ENCODE data around the gene LETM1.

The LETM1 gene

DNA sequence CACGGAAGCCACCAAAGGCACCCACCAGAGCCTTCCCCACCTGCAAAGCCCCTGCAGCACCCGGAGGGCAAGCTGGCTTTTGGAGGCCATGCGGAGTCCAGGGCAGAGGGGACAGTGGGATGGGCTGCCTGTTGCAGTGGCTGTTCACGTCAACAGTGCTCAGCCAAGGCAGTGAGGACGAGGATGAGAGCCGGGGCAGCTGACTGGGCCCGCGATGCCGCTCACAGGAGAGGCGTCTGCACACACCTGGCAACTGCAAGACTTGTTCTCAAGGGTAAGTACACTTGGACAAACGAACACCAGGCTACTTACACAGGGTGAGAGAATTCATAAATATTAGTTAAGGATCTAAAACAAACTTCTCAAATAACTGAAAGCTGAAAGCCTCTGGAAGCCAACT lies 43.2 kb downstream of the LETM1 start:
- Histone ChIP-seq H3K36me3 (ENCODE audit: insufficient read depth, low read length) (peaks cover 47% of the 10 kb centered on the region), H3K4me1 (ENCODE audit: insufficient read depth, low read length) (peaks cover 2% of the 10 kb centered on the region), H3K27me3 (ENCODE audit: insufficient read depth, low read length) (no peaks in the 10 kb centered on the region), H2AFZ (ENCODE audit: low read depth, low read length) (no peak overlapping the region), H3K9me3 (ENCODE audit: low read length) (no peaks in the 10 kb centered on the region), H3K4me3 (ENCODE audit: low read length) (no peak overlapping the region)

DNA sequence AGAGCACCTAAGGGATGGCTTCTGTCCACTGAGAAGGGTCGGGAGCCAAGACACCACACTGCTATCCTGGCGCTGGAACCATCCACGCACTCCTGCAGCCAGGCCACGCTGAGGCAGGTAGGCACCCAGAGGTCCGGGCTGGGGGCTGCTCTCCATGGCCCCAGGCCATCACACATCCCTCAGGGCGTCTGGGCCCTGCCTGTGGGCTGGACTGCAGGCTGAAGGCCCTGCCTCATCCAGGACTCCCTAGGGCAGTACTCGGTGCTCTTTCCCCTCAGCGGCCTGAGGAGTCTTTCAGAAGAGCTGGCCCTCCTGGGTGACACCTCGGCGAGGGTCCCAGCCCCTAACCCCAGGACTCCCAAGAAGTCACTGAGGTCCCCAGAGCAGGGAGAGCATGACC lies 45.2 kb downstream of the LETM1 start:
- Histone ChIP-seq H3K36me3 (ENCODE audit: insufficient read depth, low read length) (peaks cover 44% of the 10 kb centered on the region), H3K9me3 (ENCODE audit: low read length) (no peaks in the 10 kb centered on the region), H3K27me3 (ENCODE audit: insufficient read depth, low read length) (no peaks in the 10 kb centered on the region), H2AFZ (ENCODE audit: low read depth, low read length) (no peak overlapping the region), H3K4me1 (ENCODE audit: insufficient read depth, low read length) (peaks cover 2% of the 10 kb centered on the region), H3K4me3 (ENCODE audit: low read length) (no peak overlapping the region)

DNA sequence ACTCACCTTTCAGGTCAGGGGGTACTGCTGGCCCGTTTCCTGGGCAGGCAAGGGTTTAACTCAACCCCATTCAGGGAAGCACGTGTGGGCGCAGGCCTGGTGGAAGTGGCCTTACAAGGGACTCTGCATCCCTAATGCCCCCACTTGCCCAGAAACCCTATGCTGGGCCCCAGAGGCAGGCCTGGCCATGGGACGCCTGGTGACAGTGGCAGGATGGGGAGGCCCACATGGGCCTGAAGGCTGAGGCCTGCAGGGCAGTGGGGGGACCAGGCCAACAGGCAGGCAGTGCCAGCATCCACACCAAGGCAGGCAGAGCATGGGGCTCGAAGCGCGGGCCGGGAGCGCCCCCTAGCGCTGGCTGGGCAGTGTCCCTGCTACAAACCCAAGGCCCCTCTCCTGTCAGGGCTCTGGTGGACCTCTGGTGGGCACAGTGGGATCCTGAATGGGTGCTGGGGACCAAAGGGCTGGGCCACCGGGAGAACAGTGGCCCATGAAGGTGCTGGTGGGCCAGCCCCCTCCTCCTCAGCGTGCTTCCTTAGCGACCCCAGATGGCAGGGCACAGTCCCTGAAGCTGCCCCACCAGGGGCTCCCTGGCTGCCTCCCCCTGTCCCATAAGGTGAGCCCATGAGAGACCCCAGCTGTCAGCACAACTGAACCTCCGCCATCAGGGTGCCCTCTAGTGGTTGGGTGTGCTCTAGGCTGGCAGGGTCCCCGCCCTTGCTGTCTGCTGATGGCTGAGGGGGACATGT lies 46.0 kb downstream of the LETM1 start:
- H3K9me3 ChIP-seq (ENCODE audit: low read length): no peaks in the 10 kb centered on the region
- no peaks in the 10 kb centered on the region for H3K27me3 ChIP-seq (ENCODE audit: insufficient read depth, low read length)
- H3K4me1 ChIP-seq (ENCODE audit: insufficient read depth, low read length): peaks cover 2% of the 10 kb centered on the region
- no peak overlapping the region for H2AFZ ChIP-seq (ENCODE audit: low read depth, low read length)
- H3K4me3 ChIP-seq (ENCODE audit: low read length): no peak overlapping the region
- peaks cover 44% of the 10 kb centered on the region for H3K36me3 ChIP-seq (ENCODE audit: insufficient read depth, low read length)

DNA sequence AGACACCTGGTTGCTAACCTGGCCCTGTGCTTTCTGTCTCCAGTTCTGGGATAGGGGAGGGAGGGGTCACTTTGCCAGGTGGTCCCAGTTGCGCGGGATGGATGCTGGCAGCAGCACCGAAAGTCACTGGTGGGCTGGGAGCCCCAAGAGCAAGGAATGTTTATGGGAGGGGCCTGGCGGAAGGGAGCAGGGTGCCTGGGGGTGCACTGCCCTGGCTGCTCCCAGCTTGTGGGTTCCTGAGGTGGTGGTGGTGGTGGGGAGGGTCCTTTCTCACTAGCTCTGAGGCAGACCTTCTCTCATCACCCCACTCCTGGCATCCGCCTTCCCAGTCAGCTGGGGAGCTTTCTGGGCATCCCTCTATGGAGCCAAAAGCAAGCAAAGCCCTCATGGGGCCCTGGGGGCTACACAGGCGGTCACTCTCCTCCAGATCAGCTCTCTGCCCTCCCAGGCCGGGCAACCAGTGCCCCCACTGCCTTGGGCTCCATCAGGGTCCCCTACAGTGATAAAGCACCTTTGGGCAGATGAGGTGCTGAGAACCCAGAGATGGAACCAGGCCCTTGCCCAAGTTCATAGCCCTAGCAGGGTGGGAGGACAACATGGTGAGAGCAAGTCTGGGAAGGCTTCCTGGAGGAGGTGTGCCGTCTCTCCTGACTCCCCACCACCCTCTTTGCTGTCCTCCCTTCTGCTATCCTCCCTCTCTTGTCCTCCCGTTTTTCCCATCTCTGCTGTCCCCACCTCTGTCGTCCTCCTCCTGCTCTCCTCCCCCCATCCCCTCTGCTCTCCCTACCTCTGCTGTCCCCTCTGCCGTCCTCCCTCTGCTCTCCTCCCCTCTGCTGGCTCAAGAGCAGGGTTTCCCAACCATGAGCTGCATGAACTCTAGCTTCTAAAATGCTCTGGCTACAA lies 46.9 kb downstream of the LETM1 start:
- H2AFZ ChIP-seq (ENCODE audit: low read depth, low read length): no peak overlapping the region

DNA sequence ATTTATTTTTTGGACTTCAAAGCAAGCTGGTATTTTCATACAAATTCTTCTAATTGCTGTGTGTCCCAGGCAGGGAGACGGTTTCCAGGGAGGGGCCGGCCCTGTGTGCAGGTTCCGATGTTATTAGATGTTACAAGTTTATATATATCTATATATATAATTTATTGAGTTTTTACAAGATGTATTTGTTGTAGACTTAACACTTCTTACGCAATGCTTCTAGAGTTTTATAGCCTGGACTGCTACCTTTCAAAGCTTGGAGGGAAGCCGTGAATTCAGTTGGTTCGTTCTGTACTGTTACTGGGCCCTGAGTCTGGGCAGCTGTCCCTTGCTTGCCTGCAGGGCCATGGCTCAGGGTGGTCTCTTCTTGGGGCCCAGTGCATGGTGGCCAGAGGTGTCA lies 47.6 kb downstream of the LETM1 start:
- no peak overlapping the region for H3K4me3 ChIP-seq (ENCODE audit: low read length)
- H3K9me3 ChIP-seq (ENCODE audit: low read length): no peaks in the 10 kb centered on the region
- H3K36me3 ChIP-seq (ENCODE audit: insufficient read depth, low read length): peaks cover 47% of the 10 kb centered on the region
- H2AFZ ChIP-seq (ENCODE audit: low read depth, low read length): no peak overlapping the region
- no peaks in the 10 kb centered on the region for H3K27me3 ChIP-seq (ENCODE audit: insufficient read depth, low read length)
- H3K4me1 ChIP-seq (ENCODE audit: insufficient read depth, low read length): peaks cover 2% of the 10 kb centered on the region

More for the DNA sequence above, 46.9 kb downstream of the LETM1 start:
- Histone ChIP-seq H3K4me1 (ENCODE audit: insufficient read depth, low read length) (peaks cover 2% of the 10 kb centered on the region), H3K36me3 (ENCODE audit: insufficient read depth, low read length) (peaks cover 44% of the 10 kb centered on the region), H3K9me3 (ENCODE audit: low read length) (no peaks in the 10 kb centered on the region), H3K4me3 (ENCODE audit: low read length) (no peak overlapping the region), H3K27me3 (ENCODE audit: insufficient read depth, low read length) (no peaks in the 10 kb centered on the region)

DNA sequence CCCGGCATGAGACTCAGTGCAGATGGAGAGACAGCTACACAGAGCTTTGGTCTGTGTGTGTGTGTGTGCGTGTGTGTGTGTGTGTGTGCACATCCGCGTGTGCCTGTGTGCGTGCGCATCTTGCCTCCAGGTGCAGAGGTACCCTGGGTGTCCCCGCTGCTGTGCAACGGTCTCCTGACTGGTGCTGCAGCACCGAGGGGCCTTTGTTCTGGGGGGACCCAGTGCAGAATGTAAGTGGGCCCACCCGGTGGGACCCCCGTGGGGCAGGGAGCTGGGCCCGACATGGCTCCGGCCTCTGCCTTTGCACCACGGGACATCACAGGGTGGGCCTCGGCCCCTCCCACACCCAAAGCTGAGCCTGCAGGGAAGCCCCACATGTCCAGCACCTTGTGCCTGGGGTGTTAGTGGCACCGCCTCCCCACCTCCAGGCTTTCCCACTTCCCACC lies 48.6 kb downstream of the LETM1 start:
- peaks cover 52% of the 10 kb centered on the region for H3K36me3 ChIP-seq (ENCODE audit: insufficient read depth, low read length)
- H3K9me3 ChIP-seq (ENCODE audit: low read length): no peaks in the 10 kb centered on the region
- H2AFZ ChIP-seq (ENCODE audit: low read depth, low read length): no peak overlapping the region
- no peaks in the 10 kb centered on the region for H3K27me3 ChIP-seq (ENCODE audit: insufficient read depth, low read length)
- H3K4me1 ChIP-seq (ENCODE audit: insufficient read depth, low read length): peaks cover 2% of the 10 kb centered on the region
- H3K4me3 ChIP-seq (ENCODE audit: low read length): no peak overlapping the region

DNA sequence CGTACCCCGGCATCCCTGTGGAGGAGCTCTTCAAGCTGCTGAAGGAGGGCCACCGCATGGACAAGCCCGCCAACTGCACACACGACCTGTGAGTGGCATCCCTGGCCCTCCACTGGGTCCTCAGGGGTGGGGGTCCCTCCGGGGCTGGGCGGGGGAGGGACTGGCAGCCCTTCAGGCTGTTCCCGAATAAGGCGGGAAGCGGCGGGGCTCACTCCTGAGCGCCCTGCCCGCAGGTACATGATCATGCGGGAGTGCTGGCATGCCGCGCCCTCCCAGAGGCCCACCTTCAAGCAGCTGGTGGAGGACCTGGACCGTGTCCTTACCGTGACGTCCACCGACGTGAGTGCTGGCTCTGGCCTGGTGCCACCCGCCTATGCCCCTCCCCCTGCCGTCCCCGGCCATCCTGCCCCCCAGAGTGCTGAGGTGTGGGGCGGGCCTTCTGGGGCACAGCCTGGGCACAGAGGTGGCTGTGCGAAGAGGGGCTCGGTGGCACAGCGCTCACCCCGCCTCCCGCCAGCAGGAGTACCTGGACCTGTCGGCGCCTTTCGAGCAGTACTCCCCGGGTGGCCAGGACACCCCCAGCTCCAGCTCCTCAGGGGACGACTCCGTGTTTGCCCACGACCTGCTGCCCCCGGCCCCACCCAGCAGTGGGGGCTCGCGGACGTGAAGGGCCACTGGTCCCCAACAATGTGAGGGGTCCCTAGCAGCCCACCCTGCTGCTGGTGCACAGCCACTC lies 49.2 kb downstream of the LETM1 start:
- Histone ChIP-seq H2AFZ (ENCODE audit: low read depth, low read length) (no peak overlapping the region), H3K4me1 (ENCODE audit: insufficient read depth, low read length) (peaks cover 2% of the 10 kb centered on the region), H3K9me3 (ENCODE audit: low read length) (no peaks in the 10 kb centered on the region), H3K36me3 (ENCODE audit: insufficient read depth, low read length) (peaks cover 58% of the 10 kb centered on the region), H3K27me3 (ENCODE audit: insufficient read depth, low read length) (no peaks in the 10 kb centered on the region), H3K4me3 (ENCODE audit: low read length) (no peak overlapping the region)

DNA sequence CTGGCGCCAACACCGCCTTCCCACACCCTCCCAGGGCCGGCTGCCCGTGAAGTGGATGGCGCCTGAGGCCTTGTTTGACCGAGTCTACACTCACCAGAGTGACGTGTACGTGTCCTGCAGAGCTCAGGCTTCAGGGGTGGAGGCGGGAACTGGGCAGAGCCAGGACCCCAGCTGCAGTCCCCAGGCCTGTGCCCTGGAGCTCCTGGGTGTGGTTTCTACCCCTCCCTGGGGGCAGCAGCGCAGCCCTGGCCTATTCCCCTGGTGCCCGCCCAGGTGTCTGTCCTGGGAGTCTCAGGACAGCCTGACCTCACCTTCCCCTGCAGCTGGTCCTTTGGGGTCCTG lies 49.8 kb downstream of the LETM1 start:
- H3K36me3 ChIP-seq (ENCODE audit: insufficient read depth, low read length): peaks cover 62% of the 10 kb centered on the region
- H3K4me1 ChIP-seq (ENCODE audit: insufficient read depth, low read length): peaks cover 2% of the 10 kb centered on the region
- no peaks in the 10 kb centered on the region for H3K9me3 ChIP-seq (ENCODE audit: low read length)
- no peak overlapping the region for H3K4me3 ChIP-seq (ENCODE audit: low read length)
- H3K27me3 ChIP-seq (ENCODE audit: insufficient read depth, low read length): no peaks in the 10 kb centered on the region
- no peak overlapping the region for H2AFZ ChIP-seq (ENCODE audit: low read depth, low read length)

DNA sequence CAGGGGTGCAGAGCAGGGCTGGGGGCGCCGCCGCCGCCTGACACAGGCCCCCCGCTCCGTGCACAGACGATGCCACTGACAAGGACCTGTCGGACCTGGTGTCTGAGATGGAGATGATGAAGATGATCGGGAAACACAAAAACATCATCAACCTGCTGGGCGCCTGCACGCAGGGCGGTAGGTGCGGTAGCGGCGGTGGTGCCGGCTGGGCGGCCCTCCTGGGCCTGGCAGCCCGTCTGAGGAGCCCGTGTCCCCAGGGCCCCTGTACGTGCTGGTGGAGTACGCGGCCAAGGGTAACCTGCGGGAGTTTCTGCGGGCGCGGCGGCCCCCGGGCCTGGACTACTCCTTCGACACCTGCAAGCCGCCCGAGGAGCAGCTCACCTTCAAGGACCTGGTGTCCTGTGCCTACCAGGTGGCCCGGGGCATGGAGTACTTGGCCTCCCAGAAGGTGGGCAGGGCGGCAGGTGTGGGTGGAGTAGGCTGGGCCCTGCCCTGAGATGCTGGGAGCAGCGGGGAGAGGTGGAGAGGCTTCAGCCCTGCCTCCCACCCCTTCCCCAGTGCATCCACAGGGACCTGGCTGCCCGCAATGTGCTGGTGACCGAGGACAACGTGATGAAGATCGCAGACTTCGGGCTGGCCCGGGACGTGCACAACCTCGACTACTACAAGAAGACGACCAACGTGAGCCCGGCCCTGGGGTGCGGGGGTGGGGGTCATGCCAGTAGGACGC lies 50.3 kb downstream of the LETM1 start:
- Histone ChIP-seq H3K4me1 (ENCODE audit: insufficient read depth, low read length) (peaks cover 2% of the 10 kb centered on the region), H3K4me3 (ENCODE audit: low read length) (no peak overlapping the region), H3K36me3 (ENCODE audit: insufficient read depth, low read length) (peaks cover 68% of the 10 kb centered on the region), H3K9me3 (ENCODE audit: low read length) (no peaks in the 10 kb centered on the region), H2AFZ (ENCODE audit: low read depth, low read length) (no peak overlapping the region), H3K27me3 (ENCODE audit: insufficient read depth, low read length) (no peaks in the 10 kb centered on the region)

DNA sequence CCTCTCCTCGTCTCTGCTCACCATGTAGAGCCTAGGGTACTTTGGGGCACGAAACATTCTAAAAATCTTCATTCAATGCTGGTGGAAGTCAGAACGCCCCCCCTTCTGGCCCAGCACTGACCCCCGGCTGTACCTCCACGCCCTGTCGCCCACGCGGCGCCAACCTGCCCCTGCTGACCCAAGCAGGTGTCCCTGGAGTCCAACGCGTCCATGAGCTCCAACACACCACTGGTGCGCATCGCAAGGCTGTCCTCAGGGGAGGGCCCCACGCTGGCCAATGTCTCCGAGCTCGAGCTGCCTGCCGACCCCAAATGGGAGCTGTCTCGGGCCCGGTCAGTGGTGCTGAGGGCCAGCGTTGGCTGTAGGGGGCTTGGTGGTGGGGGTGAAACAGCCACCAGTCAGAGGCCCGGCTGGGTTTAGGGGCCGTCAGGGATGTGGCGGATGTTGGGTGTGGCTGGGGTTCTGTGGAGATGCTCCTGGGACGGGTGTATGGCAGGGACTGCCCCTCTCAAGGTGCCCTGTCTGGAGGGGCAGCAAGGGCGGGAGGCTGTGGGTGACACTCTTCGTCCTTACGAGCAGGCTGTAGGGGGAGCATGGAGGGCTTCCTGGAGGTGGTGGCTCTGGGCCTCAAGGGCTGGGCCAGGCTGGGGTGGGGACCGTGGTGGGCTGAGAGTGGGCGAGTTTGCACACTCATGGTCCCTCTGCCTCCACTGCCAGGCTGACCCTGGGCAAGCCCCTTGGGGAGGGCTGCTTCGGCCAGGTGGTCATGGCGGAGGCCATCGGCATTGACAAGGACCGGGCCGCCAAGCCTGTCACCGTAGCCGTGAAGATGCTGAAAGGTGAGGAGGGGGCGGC lies 51.1 kb downstream of the LETM1 start:
- H3K9me3 ChIP-seq (ENCODE audit: low read length): no peaks in the 10 kb centered on the region
- H2AFZ ChIP-seq (ENCODE audit: low read depth, low read length): no peak overlapping the region
- H3K4me1 ChIP-seq (ENCODE audit: insufficient read depth, low read length): peaks cover 2% of the 10 kb centered on the region
- H3K4me3 ChIP-seq (ENCODE audit: low read length): no peak overlapping the region
- H3K36me3 ChIP-seq (ENCODE audit: insufficient read depth, low read length): peaks cover 74% of the 10 kb centered on the region
- H3K27me3 ChIP-seq (ENCODE audit: insufficient read depth, low read length): no peaks in the 10 kb centered on the region

DNA sequence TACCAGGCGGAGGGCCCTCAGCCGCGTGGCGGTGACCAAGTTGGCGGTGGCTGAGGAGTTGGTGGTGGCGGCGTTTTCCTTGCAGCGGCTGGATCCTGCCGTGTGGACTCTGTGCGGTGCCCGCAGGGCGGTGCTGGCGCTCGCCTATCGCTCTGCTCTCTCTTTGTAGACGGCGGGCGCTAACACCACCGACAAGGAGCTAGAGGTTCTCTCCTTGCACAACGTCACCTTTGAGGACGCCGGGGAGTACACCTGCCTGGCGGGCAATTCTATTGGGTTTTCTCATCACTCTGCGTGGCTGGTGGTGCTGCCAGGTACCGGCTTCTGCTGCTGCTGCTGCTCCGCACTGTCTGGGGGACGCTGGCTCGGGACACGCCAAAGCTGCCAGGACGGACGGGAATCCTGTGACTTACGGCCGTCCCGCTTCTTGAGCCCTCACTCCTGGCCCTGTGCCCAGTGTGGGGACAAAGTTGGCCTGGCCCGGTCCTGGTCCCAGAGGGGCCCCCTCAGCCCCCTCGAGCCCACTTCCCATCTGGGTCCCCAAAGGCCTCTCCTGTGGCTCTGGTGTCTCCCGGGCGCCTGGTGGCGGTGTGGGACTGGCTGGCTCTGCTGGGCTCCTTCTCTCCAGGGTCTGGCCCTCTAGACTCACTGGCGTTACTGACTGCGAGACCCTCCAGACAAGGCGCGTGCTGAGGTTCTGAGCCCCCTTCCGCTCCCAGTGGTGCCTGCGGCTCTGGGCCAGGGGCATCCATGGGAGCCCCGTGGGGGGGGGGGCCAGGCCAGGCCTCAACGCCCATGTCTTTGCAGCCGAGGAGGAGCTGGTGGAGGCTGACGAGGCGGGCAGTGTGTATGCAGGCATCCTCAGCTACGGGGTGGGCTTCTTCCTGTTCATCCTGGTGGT lies 52.2 kb downstream of the LETM1 start:
- no peak overlapping the region for H2AFZ ChIP-seq (ENCODE audit: low read depth, low read length)
- H3K4me1 ChIP-seq (ENCODE audit: insufficient read depth, low read length): no peaks in the 10 kb centered on the region
- H3K36me3 ChIP-seq (ENCODE audit: insufficient read depth, low read length): peaks cover 85% of the 10 kb centered on the region
- H3K9me3 ChIP-seq (ENCODE audit: low read length): no peaks in the 10 kb centered on the region
- no peak overlapping the region for H3K4me3 ChIP-seq (ENCODE audit: low read length)
- no peaks in the 10 kb centered on the region for H3K27me3 ChIP-seq (ENCODE audit: insufficient read depth, low read length)
